LoVo (cell line): ENCODE data around the gene CAMK1D.
A peak's percentile ranks its signal among the peaks of the same experiment; 100 is the strongest.

Source experiments
- DNase-seq: peaks from one replicate; pipeline ENCODE4 v3.0.0-alpha.2; 2016; ENCODE audit warnings: low spot score

CAMK1D gene

GRCh38 chr10:12769323-12770044, 420.1 kb downstream of the CAMK1D start:
- no peak for DNase-seq

GRCh38 chr10:12771981-12772760, 422.8 kb downstream of the CAMK1D start:
- DNase-seq = no peak

GRCh38 chr10:12772797-12773587, 423.6 kb downstream of the CAMK1D start:
- DNase-seq = no peak

GRCh38 chr10:12774204-12774894, 425.0 kb downstream of the CAMK1D start:
- no peak for DNase-seq

- no peak for DNase-seq
These were observed 428.7 kb downstream of the CAMK1D start for GRCh38 chr10:12777840-12778585.

GRCh38 chr10:12780634-12781601, 431.6 kb downstream of the CAMK1D start:
- DNase-seq = no peak

- DNase-seq = no peak
These were observed 432.6 kb downstream of the CAMK1D start for GRCh38 chr10:12781976-12782375.

GRCh38 chr10:12782537-12782936, 433.2 kb downstream of the CAMK1D start:
- DNase-seq = peak; percentile 42

- DNase-seq = no peak
These were observed 433.9 kb downstream of the CAMK1D start for GRCh38 chr10:12783293-12783692.

GRCh38 chr10:12784646-12785045, 435.3 kb downstream of the CAMK1D start:
- no peak for DNase-seq

- DNase-seq = no peak
These were observed 436.1 kb downstream of the CAMK1D start for GRCh38 chr10:12785415-12785831.

- no peak for DNase-seq
These were observed 437.9 kb downstream of the CAMK1D start for GRCh38 chr10:12787297-12787696.

- no peak for DNase-seq
These were observed 438.9 kb downstream of the CAMK1D start for GRCh38 chr10:12788277-12788676.

- no peak for DNase-seq
These were observed 440.9 kb downstream of the CAMK1D start for GRCh38 chr10:12790270-12790669.

GRCh38 chr10:12791728-12792127, 442.4 kb downstream of the CAMK1D start:
- DNase-seq = no peak

GRCh38 chr10:12792889-12793556, 443.7 kb downstream of the CAMK1D start:
- no peak for DNase-seq

GRCh38 chr10:12795315-12796110, 446.2 kb downstream of the CAMK1D start:
- no peak for DNase-seq

- no peak for DNase-seq
These were observed 447.2 kb downstream of the CAMK1D start for GRCh38 chr10:12796401-12797160.
